Measurements from ENCODE around the gene SCFD1.
"Not testable (repeated sequence)": the region's sequence is repeated elsewhere in the genome, so short reads cannot be mapped to it uniquely, and the experiment has no call there.

Gene SCFD1

GRCh38 chr14:30597504-30597903, 24.6 kb upstream of the SCFD1 start:
- no peak for DNase-seq (ENCODE audit: low spot score)
- TF ChIP-seq CTCF (IDR thresholded peaks at IDR 0.05; ENCODE audit: borderline replicate concordance, control extremely low read depth, extremely low read depth, insufficient read depth, missing control alignments): no peak
- in situ Hi-C loops (cut with MboI; ENCODE audit: low sequenced_read_pairs, unreplicated experiment): no loop called here

- DNase-seq (ENCODE audit: low spot score): no peak
These were observed 20.9 kb upstream of the SCFD1 start for GRCh38 chr14:30600922-30601918.

GRCh38 chr14:30603402-30603801, 18.7 kb upstream of the SCFD1 start:
- in situ Hi-C loops (cut with MboI; ENCODE audit: low sequenced_read_pairs, unreplicated experiment): no loop called here
- DNase-seq (ENCODE audit: low spot score): no peak
- TF ChIP-seq CTCF (IDR thresholded peaks at IDR 0.05; ENCODE audit: borderline replicate concordance, control extremely low read depth, extremely low read depth, insufficient read depth, missing control alignments): no peak

More at GRCh38 chr14:30600922-30601918, 20.9 kb upstream of the SCFD1 start:
- no peak for TF ChIP-seq CTCF (IDR thresholded peaks at IDR 0.05; ENCODE audit: borderline replicate concordance, control extremely low read depth, extremely low read depth, insufficient read depth, missing control alignments)
- in situ Hi-C loops (cut with MboI; ENCODE audit: low sequenced_read_pairs, unreplicated experiment): no loop called here

- DNase-seq (ENCODE audit: low spot score); in situ Hi-C loops (cut with MboI; ENCODE audit: low sequenced_read_pairs, unreplicated experiment): not testable (repeated sequence)
These were observed 17.4 kb upstream of the SCFD1 start for GRCh38 chr14:30604696-30605095.

GRCh38 chr14:30607156-30607780, 14.9 kb upstream of the SCFD1 start:
- no peak for DNase-seq (ENCODE audit: low spot score)
- no peak for TF ChIP-seq CTCF (IDR thresholded peaks at IDR 0.05; ENCODE audit: borderline replicate concordance, control extremely low read depth, extremely low read depth, insufficient read depth, missing control alignments)
- in situ Hi-C loops (cut with MboI; ENCODE audit: low sequenced_read_pairs, unreplicated experiment): no loop called here

- no peak for TF ChIP-seq CTCF (IDR thresholded peaks at IDR 0.05; ENCODE audit: borderline replicate concordance, control extremely low read depth, extremely low read depth, insufficient read depth, missing control alignments)
- DNase-seq (ENCODE audit: low spot score): no peak
- in situ Hi-C loops (cut with MboI; ENCODE audit: low sequenced_read_pairs, unreplicated experiment): no loop called here
These were observed 13.5 kb upstream of the SCFD1 start for GRCh38 chr14:30608533-30609006.
